ENCODE data around the gene KRT33A.

The KRT33A gene

GRCh38 chr17:41327411-41328120 lies 23.1 kb downstream of the KRT33A start:
- no peak for DNase-seq

GRCh38 chr17:41326173-41327145 lies 24.2 kb downstream of the KRT33A start:
- no peak for DNase-seq

GRCh38 chr17:41325611-41326010 lies 25.0 kb downstream of the KRT33A start:
- DNase-seq: no peak

GRCh38 chr17:41325126-41325525 lies 25.5 kb downstream of the KRT33A start:
- DNase-seq: no peak

- DNase-seq: no peak
Measured at GRCh38 chr17:41324180-41325075, 26.2 kb downstream of the KRT33A start.

- DNase-seq: no peak
Measured at GRCh38 chr17:41322903-41323895, 27.4 kb downstream of the KRT33A start.

- no peak for DNase-seq
Measured at GRCh38 chr17:41322094-41322902, 28.3 kb downstream of the KRT33A start.

- no peak for DNase-seq
Measured at GRCh38 chr17:41318231-41318630, 32.4 kb downstream of the KRT33A start.

- no peak for DNase-seq
Measured at GRCh38 chr17:41315814-41316445, 34.7 kb downstream of the KRT33A start.

- no peak for DNase-seq
Measured at GRCh38 chr17:41315204-41315794, 35.3 kb downstream of the KRT33A start, which contains the start of gene KRTAP17-1. Gene KRTAP17-1, minus strand, starts transcription at chr17:41315710. Its CDS starts 60 bp downstream, at chr17:41315650.

- DNase-seq: no peak
Measured at GRCh38 chr17:41311111-41311510, 39.5 kb downstream of the KRT33A start.

- DNase-seq: peak in 1 of 14 donors; percentile 80
Measured at GRCh38 chr17:41308918-41309359, 41.7 kb downstream of the KRT33A start, which contains the start of gene KRTAP16-1. Gene KRTAP16-1, minus strand, starts transcription at chr17:41309309. Its CDS starts 56 bp downstream, at chr17:41309253.

GRCh38 chr17:41308251-41308917 lies 42.2 kb downstream of the KRT33A start:
- DNase-seq: peak in 6 of 14 donors; percentile 8 to 92 (median 15)

- DNase-seq: peak in 2 of 14 donors; percentile 25 to 86
Measured at GRCh38 chr17:41307647-41308046, 43.0 kb downstream of the KRT33A start.

GRCh38 chr17:41304091-41304490 lies 46.5 kb downstream of the KRT33A start:
- peak in 1 of 14 donors; percentile 34 for DNase-seq

- peak in 1 of 14 donors; percentile 58 for DNase-seq
Measured at GRCh38 chr17:41302981-41303380, 47.6 kb downstream of the KRT33A start.

- DNase-seq: peak in 4 of 14 donors; percentile 1 to 97 (median 28)
Measured at GRCh38 chr17:41301916-41302901, 48.4 kb downstream of the KRT33A start, which contains the start of gene KRTAP29-1. Gene KRTAP29-1, minus strand, starts transcription at chr17:41302851. Its CDS starts 0 bp downstream, at chr17:41302851.
